HG02885 (cell line): ENCODE results near the gene ARID4B.
"Not testable (repeated sequence)": the region's sequence is repeated elsewhere in the genome, so short reads cannot be mapped to it uniquely, and the experiment has no call there.

Source experiments
- ATAC-seq: cut with Tn5 transposase; IDR thresholded peaks from one replicate; pipeline ENCODE4 v1.9.1; 2021; ENCODE audit warnings: mild to moderate bottlenecking; ENCODE audit not compliant: unreplicated experiment, poor library complexity

The ARID4B gene

DNA sequence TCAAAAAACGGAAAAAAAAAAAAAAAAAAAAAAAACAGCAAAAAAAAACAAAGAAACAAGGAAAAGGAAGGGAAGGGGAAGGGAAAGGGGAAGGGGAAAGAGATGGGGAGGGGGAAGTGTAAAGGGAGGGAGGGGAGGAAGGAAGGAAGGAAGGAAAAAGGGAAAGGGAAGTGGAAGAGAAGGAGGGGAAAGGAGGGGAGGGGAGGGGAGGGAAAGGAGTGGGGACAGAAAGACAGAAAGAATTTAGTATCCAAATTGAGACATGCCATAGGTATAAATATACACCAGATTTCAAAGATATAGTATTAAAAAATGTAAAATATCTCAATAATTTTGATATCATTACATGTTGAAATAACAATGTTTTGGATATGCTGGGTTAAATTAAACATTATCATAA is 25.8 kb downstream of the ARID4B start:
- no peak for ATAC-seq

DNA sequence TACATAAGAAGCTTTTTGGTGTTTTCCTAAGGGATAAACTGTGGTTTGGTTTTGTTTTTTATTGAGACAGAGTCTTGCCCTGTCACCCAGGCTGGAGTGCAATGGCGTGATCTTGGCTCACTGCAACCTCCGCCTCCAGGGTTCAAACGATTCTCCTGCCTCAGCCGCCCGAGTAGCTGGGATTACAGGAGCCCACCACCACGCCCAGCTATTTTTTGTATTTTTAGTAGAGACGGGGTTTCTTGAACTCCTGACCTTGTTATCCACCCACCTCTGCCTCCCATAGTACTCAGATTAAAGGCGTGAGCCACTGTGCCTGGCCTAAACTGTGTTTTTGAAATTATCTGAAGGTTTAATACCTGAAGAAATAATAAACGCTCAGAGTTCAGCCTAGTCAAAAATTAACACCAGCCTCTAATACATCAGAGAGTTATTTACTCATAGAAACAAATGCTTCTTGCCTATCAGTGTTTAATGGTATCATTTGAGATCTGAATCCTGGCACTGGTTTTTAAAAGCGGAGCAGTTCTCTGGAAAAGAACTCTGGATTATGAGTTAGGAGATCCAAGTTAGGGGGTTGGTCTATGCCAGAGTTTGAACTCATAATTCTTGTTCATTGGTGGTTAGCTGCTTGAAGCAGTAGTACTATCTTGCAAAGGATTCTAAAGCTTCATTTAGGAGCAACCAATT is 28.7 kb downstream of the ARID4B start:
- no peak for ATAC-seq

DNA sequence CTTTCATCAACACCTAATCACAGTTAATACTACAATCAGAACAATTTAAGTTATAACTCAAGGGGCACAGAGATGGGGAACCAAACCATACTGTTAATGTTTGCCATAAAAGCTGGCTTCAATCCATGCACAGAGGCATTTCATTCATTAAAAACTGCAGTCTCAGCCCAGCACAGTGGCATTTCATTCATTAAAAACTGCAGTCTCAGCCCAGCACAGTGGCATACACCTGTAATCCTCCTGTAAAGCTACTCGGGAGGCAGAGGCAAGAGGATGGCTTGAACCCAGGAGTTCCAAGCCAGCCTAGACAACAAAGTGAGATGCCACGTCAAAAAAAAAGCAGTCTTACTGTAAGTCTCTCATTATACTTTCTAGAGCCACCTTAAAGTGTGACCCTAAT is 29.2 kb downstream of the ARID4B start:
- no peak for ATAC-seq

DNA sequence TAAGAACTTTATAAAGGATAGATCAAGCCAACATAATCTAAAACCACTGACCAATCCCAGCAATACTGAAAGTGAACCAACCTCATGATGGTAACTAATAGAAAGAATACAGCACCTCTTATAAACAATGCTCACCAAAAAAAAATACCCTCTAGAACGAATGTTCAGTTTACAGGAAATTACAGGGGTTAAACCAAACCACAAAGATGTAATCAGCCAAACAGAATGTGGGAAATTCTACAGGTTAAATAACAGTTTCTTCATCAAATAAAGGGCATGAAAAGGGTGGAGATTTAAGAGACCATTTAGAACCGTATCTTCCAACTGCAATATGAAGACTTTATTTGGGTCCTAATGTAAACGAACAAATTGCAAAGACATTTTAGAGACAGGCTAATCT is 30.4 kb downstream of the ARID4B start:
- ATAC-seq, result no peak

DNA sequence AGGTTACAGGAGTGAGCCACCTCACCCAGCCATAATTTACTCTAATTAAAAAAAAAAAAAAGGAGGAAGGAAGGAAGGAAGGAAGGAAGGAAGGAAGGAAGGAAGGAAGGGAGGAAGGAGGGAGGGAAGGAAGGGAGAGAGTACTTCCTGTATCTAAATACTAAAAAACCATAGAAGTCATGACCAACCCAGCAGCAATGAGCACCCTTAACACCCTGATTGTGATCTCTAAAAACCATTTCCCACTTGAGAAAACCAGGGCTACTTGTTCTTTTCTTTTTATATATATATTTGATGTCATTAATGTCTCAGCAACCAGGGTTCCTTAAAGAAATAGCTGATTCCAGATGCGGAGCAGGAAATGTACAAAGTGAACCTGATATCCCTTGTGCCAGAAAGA is 31.2 kb downstream of the ARID4B start:
- ATAC-seq, result no peak

DNA sequence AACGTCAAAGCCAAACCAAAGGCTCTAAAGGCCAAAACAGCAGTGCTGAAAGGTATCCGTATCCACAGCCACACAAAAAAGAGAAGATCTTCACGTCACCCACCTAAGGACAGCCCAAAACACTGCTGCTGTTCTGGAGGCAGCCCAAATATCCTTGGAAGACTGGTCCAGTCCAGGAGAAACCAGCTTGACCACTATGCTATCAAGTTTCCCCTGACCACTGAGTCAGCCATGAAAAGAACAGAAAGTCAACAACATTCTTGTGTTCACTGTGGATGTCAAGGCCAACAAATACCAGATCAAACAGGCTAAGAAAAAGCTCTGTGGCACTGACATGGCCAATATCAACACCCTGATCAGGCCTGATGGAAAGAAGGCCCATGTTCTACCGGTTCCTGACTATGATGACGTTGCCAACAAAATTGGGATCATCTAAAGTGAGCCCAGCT is 32.1 kb downstream of the ARID4B start:
- ATAC-seq, result no peak

DNA sequence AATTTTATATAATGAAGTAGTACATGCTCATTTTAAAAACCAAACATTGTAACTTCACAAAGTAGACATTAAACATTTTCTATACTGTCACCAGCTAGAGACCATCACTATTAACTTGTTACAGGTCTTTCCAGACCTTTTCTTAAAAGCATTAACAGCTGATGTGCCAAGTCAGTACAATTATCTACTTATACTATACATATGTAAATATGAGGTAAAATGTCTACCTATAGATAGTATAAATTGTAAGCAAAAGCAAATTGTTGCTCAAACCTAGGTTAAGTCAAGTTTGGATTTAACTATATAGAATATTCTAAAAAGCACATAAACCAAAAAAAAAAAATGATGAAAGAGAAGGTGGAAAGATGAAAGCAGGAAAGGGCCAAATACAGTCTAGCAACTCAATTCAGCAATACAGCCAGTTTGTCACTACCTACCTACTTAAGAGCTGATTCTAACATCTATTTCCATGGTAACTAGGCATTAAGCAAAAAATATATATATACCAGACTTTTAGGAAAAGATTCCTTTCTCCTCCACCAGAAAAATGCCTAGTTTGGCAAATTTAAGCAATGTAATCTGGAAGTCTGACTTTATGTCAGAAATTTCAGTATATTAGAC is 34.5 kb downstream of the ARID4B start:
- ATAC-seq, result no peak

DNA sequence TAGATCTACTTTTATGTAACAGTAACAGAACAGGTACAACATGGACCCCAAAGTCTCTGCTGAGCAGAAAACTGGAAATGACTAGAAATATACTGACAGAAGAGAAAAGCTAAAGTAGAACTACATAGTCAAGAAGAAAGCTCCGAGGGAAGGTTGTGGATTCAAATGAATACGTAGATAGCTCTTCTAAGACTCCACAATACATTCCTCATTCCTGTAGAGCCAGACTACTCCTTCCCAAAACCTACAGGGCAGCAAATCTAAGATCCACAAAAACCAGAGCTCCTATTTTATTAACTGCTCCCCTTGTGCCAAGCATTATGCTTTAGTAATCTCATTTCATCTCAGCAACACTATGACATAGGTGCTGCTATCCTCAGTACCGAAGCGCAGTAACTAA is 35.2 kb downstream of the ARID4B start:
- ATAC-seq, result no peak

DNA sequence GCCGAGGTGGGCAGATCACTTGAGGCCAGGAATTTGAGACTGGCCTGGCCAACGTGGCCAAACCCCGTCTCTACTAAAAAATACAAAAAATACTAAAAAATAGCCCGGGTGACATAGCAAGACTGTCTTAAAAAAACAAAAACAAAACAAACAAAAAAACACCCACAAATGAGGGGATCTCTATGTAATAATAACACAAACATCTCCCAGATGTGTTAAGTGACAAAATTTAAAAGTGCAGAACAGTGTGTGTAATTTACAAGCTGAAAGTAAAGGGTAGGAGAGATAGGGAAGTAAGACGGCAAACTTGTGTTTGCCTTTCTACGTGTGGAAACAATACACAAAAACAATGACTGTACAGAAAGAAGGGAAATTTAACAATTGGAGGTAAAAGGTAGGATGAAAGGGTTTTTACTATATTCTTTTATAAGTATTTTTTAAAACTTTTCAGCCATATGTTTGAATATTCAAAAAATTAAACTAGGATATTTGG is 36.3 kb downstream of the ARID4B start:
- no peak for ATAC-seq

DNA sequence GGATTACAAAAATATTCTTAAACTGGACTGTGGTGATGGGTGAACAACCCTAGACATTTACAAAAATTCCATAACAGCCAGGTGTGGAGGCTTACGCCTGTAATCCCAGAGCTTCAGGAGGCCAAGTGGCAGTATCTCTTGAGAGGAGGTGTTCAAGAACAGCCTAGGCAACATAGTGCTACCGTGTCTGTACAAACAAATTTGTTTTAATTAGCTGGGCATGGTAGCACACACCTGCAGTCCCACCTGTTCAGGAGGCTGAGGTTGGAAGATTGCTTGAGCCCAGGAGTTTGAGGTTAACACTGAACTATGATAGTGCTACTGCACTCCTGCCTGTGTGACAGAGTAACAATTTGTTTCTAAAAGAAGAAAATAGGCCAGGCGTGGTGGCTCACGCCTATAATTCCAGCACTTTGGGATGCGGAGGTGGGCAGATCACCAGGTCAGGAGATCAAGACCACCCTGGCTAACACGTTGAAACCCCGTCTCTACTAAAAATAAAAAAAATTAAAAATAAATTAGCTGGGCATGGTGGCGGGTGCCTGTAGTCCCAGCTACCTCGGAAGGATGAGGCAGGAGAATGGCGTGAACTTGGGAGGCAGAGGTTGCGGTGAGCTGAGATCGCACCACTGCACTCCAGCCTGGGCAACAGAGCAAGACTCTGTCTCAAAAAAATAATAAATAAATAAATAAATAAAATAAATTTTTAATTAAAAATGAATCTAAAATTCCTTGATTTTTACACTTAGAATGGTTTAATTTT is 37.1 kb downstream of the ARID4B start:
- ATAC-seq, result no peak

DNA sequence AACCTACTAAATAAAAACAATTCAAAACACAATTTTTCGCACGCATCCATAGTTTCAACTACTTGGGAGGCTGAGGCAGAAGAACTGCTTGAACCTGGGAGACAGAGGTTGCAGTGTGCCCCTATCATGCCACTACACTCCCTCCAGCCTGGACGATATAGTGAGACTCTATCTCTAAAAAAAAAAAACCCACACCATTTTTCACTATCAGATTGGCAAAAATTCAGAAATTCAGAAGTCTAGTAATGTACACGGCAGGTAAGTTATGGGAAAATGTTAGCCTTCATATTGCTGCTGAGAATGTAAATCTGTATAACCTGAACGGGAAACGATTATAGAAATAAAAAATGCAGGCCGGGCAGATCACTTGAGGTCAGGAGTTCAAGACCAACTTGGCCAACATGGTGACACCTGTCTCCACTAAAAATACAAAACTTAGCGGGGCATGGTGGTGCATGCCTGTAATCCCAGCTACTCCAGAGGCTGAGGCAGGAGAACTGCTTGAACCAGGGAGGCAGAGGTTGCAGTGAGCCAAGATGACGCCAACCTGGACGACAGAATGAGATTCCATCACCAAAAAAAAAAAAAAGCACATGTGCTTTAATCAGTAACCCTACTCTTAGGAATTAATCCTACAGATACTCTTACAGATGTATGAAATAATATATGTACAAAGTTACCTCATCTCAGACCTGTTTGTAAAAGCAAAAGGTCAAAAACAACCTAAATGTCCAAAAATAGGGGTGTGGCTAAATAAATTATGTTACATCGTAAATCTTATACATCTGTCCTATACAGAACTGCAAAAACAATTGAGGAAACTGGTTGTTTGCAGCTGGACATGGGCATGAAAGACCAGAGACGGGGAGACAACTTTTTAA is 37.9 kb downstream of the ARID4B start:
- ATAC-seq, result no peak

DNA sequence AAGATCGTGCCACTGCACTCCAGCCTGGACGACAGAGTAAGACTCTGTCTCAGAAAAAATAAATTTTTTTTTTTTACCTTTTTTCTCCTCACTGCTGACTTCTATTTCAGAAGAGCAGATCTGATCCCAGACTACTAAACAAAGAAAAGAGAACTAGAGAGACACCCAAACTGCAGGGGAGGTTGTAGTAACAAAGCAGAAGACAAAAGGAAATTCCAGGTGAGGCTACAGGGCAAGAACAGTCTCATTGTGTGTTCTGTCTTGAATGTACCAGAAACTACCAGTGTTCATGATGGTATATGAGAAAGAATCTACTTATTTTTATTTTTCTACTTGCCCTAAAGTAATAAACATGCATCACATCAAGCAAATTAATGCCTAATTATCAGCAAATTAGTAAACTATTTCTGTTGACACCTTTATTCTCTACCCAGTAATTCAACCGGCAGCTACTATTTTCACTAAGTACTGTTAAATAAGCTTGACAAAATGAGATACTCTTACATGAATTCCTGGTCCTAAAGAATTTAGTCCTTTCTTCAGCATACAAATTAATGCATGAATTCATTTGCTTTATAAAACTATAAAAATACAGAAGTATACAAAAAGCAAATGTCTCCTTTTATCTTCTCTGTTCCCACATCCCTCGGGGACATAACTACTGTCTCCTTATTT is 40.6 kb downstream of the ARID4B start:
- no peak for ATAC-seq

DNA sequence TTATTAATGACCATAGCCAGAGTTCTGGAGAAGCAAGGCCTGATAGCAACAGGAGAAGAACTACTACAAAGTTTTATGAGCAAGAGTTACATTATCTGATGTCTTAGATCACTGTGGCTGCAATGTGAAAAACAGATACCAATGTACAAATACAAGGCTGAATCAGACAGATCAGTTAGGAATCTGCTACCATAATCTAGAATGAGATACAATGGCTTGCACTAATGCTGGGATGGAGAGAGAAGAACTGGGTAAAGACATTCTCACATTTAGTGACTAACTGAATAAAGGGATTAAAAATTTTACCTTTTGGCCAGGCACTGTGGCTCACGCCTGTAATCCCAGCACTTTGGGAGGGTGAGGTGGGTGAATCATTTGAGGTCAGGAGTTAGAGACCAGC is 41.3 kb downstream of the ARID4B start:
- no peak for ATAC-seq

DNA sequence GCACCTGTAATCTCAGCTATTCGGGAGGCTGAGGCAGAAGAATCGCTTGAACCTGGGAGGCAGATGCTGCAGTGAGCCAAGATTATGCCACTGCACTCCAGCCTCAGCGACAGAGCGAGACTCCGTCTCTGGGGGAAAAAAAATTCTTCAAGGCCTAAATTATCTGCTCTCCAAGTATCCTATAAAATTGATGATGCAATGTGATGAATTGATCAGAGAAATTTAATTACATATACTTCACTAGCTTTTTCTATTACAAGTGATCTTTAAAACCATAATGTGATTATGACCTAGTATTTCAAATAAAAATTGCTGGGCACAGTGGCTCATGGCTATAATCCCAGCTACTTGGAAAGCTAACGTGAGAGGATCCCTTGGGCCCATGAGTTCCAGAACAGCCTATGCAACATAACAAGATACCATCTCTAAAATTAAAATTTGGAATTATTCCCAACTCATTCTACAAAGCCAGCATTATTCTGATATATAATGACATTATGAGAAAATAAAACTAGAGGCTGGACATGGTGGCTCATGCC is 43.7 kb downstream of the ARID4B start:
- ATAC-seq, result no peak

DNA sequence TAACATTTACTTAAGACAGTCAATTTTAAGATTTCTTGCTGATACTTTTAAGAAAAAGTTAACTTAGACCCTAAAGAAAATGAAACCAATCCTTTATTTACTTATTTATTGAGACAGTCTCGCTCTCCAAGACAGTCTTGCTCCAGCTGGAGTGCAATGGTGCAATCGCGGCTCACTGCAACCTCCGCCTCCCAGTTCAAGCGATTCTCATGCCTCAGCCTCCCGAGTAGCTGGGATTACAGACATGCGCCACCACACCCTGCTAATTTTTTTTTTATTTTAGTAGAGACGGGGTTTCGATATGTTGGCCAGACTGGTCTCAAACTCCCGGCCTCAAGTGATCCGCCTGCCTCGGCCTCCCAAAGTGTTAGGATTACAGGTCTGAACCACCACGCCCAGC is 44.3 kb downstream of the ARID4B start:
- not testable (repeated sequence) for ATAC-seq

DNA sequence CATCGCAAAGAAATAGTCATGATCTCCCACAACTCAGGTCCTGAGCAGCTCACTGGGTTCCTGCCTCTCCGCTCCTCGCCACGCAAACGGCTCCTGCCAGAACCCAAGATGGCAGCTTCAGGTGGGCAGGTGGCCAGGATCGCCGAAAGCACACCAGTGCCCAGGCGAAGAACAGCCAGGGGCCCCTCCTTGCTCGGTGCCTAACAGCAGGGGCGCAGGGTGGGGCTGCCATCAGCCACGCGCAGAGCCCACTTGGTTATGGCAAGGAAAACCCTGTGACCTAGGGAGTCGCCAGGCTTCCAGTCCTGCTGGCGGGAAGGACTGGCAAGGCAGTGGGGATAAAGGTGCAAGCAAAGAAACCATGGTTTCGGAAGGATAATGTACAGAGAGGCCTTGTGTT is 47.5 kb downstream of the ARID4B start:
- ATAC-seq, result no peak

DNA sequence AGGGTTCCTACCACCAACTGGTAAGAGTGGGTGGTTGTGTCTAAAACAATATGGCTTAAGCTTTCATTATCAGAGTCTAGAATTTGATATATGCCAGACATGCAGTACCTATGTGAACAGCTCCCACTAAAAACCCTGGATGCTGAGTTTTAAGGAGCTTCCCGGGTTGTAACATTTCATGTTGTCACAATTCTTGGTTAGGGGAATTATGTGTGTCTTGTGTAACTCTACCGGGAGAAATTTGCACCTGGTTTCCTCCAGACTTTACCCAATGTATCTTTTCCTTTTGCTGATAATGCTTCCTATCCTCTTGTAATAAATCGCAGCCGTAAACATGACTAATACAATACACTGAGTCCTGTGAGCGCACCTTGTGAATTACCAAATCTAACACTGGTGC is 48.3 kb downstream of the ARID4B start:
- ATAC-seq, result no peak

DNA sequence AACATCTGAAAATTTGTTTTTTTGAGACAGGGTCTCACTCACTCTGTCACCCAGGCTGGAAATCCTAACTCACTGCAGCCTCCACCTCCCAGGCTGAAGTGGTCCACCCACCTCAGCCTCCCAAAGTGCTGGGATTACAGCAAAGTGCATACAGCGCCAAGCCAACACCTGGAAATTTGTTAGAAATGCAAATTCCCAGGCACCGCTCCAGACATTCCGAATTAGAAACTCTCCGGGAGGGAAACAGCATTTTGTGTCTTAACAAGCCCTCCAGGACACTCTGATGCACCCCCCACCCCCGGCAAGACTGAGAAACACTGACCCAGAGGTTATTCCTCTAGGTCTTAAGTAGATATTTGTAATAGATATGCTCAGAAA is 49.1 kb downstream of the ARID4B start:
- ATAC-seq, result no peak

DNA sequence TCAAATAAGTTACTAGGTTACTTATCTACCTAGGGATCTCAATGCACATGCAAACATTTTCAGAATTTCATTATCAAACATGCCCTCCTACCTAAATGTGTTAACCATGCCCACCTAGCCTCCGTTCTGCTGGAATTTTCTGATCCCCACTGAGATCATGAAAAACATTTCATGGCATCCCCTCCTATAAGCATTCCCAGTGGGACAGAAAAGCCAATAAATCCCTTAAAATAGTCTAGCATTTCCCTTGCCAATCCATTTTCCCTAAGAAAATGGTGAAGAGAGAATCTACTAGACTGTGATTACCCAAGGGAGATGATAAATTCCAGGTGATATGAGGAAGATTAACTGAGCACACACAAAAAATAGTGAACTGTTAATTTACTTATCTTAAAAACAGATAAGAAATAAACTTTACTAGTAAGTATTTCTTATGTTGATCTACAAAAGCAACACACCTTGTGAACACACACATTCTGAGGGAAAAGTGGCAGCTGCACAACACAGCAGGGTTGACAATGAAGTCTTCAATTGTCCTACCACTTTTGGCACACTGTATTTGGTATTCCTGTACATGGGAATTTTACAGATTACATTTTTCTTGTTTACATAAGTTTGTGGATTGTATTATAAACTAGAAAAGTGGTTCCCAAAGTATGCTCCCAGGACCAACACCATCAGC is 49.6 kb downstream of the ARID4B start:
- ATAC-seq, result no peak
